Osteocyte (in vitro differentiated cells): Measurements from ENCODE around the gene SOHLH1. TPM values are rescaled to one million over a fixed set of nuclear protein-coding genes. Genes with fewer than 3 reads are reported as not detected.

Experiments used
- DNase-seq: peaks from one replicate; pipeline ENCODE4 v3.0.0; 2021; ENCODE audit warnings: mixed read lengths; ENCODE audit not compliant: unreplicated experiment; ENCODE audit errors: extremely low spot score
- H3K27ac Mint-ChIP-seq: one replicate; pipeline ENCODE4 v1.8.0; 2021; ENCODE audit warnings: mild to moderate bottlenecking, mixed read lengths; ENCODE audit not compliant: unreplicated experiment
- H3K27me3 Mint-ChIP-seq: one replicate; pipeline ENCODE4 v1.8.0; 2021; ENCODE audit warnings: mixed read lengths; ENCODE audit not compliant: unreplicated experiment
- H3K36me3 Mint-ChIP-seq: one replicate; pipeline ENCODE4 v1.8.0; 2021; ENCODE audit warnings: mixed read lengths; ENCODE audit not compliant: unreplicated experiment
- H3K4me1 Mint-ChIP-seq: one replicate; pipeline ENCODE4 v1.8.0; 2021; ENCODE audit warnings: mixed read lengths; ENCODE audit not compliant: unreplicated experiment
- H3K4me3 Mint-ChIP-seq: one replicate; pipeline ENCODE4 v1.8.0; 2021; ENCODE audit warnings: mild to moderate bottlenecking, moderate library complexity, mixed read lengths; ENCODE audit not compliant: unreplicated experiment
- H3K9me3 Mint-ChIP-seq: one replicate; pipeline ENCODE4 v1.8.0; 2021; ENCODE audit warnings: mixed read lengths; ENCODE audit not compliant: unreplicated experiment
- CTCF ChIP-seq: fragments of 200-600 bp; sonication (generic); IDR thresholded peaks from 2 replicates; pipeline ENCODE4 v1.5.0; 2021; ENCODE audit warnings: antibody characterized with exemption, mild to moderate bottlenecking, moderate library complexity
- total RNA-seq: library from RNA; stranded (reverse); gene quantifications from 2 replicates; pipeline ENCODE4 v1.2.1, GENCODE V29; 2021

SOHLH1 gene
- total RNA-seq, 1 donor from 2014 or later = not detected

- Mint-ChIP-seq H3K27me3 (no peaks in the 10 kb centered on the region), H3K4me3 (no peak overlapping the region), H3K4me1 (no peaks in the 10 kb centered on the region), H3K36me3 (no peaks in the 10 kb centered on the region), H3K9me3 (no peaks in the 10 kb centered on the region), H3K27ac (no peak overlapping the region)
- no peak for DNase-seq
- no peak for TF ChIP-seq CTCF
These were observed 45.9 kb upstream of the SOHLH1 start for GRCh38 chr9:135745189-135745588.

- DNase-seq = no peak
- Mint-ChIP-seq H3K4me3 (no peak overlapping the region), H3K9me3 (no peaks in the 10 kb centered on the region), H3K4me1 (no peaks in the 10 kb centered on the region), H3K36me3 (no peaks in the 10 kb centered on the region), H3K27ac (no peak overlapping the region), H3K27me3 (no peaks in the 10 kb centered on the region)
- TF ChIP-seq CTCF = no peak
These were observed 45.2 kb upstream of the SOHLH1 start for GRCh38 chr9:135744333-135745070.

GRCh38 chr9:135743546-135744332 is 44.5 kb upstream of the SOHLH1 start:
- Mint-ChIP-seq H3K9me3 (no peaks in the 10 kb centered on the region), H3K27me3 (no peaks in the 10 kb centered on the region), H3K4me3 (no peak overlapping the region), H3K27ac (no peak overlapping the region), H3K36me3 (no peaks in the 10 kb centered on the region), H3K4me1 (no peaks in the 10 kb centered on the region)
- no peak for DNase-seq
- TF ChIP-seq CTCF = no peak

- DNase-seq = no peak
- no peak for TF ChIP-seq CTCF
- H3K4me1 Mint-ChIP-seq = no peaks in the 10 kb centered on the region
- no peak overlapping the region for H3K4me3 Mint-ChIP-seq
- no peaks in the 10 kb centered on the region for H3K36me3 Mint-ChIP-seq
- H3K27ac Mint-ChIP-seq = no peak overlapping the region
- no peaks in the 10 kb centered on the region for H3K27me3 Mint-ChIP-seq
- no peaks in the 10 kb centered on the region for H3K9me3 Mint-ChIP-seq
These were observed 43.7 kb upstream of the SOHLH1 start for GRCh38 chr9:135743021-135743420.
